ENCODE measurements around the gene SMIM20.
A peak's percentile ranks its signal among the peaks of the same experiment; 100 is the strongest.

The SMIM20 gene

GRCh38 chr4:25928379-25929297 lies 14.6 kb downstream of the SMIM20 start:
- peak; percentile 46 for DNase-seq

GRCh38 chr4:25929298-25929686 lies 15.3 kb downstream of the SMIM20 start:
- no peak for DNase-seq

DNA sequence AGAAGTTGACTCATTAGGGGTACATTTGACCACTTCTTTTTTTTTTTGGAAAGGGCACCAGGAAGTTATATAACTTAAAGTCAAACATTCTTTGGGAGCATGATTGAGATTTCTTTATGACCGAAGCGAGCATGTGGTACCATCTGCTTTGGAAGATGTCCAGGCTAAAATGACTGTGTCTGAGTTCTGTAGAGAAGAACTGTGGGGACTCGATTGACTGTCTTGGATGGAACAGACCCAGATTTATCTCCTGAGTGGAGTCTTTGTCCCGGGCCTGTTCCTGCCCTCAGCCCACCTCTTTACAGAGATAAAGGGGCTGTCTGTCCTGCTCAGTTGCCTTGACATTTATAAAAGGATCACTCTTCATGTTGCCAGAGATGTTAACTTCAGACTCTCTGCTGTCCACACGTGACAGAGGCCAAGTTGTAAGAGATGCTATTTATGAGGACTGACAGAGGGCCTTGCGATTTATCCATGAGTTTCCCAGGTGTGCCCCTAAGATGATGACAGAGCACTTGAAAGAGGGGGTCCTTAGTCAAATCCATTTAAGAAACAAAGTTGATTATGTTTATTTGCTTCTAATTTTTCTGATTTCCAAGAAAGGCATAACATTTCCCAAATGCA lies 16.8 kb downstream of the SMIM20 start:
- no peak for DNase-seq

DNA sequence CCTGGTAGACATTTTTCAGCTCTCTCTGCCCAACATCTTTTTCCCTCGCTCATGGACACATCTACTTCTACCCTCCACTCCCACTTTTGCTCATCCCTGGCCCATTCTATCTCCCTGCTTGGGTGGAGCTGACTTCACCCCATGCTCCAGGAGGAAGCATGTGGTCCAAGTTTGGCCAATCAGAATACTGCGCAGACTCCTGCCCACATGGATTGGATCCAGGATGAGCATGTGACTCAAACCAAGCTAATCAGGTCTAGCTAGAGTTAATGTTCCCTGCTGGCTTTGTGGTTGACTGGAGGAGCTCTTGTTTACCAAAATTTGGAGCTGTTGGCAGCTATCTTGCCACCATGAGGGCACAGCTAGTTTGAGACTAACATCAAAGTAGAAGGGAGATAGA lies 22.7 kb downstream of the SMIM20 start:
- no peak for DNase-seq

DNA sequence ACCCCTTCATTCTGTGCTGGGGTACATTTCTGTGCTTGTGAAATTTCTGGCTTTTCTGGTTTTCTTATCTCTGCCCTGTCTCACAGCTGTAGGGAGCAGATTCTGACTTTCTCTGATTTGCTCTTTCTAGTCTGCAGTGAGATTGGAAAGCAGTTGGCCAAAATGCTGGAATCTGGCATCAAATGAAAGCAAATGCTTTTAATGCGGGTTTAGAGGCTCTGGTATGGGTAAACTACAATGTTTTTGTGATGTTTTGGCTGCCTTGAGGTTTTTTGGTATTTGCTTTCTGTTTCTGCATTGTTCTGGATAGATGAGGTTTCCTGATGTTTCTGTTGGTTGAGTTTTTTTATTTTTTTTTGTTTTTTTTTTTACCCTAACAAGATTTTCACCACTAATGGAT lies 23.8 kb downstream of the SMIM20 start:
- DNase-seq = no peak

- DNase-seq = no peak
Observed at GRCh38 chr4:25938366-25938765, 24.3 kb downstream of the SMIM20 start.

- DNase-seq = no peak
Observed at GRCh38 chr4:25938787-25939186, 24.8 kb downstream of the SMIM20 start.

DNA sequence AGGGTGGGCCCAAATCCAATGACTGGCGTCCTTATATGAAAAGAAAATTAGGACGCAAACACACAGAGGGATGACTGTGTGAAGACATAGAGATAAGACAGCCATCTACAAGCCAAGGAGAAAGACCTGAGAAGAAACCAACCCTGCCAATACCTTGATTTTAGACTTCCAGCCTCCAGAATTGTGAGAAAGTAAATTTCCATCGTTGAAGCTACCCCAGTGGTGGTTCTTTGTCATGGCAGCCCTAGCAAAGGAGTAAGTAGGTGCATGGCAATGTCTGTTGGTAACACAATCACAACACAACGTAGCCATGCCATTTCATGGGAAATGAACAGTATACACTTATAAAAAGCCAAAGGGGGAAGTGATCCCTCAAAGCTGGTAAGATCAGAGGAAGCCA lies 25.3 kb downstream of the SMIM20 start:
- no peak for DNase-seq

DNA sequence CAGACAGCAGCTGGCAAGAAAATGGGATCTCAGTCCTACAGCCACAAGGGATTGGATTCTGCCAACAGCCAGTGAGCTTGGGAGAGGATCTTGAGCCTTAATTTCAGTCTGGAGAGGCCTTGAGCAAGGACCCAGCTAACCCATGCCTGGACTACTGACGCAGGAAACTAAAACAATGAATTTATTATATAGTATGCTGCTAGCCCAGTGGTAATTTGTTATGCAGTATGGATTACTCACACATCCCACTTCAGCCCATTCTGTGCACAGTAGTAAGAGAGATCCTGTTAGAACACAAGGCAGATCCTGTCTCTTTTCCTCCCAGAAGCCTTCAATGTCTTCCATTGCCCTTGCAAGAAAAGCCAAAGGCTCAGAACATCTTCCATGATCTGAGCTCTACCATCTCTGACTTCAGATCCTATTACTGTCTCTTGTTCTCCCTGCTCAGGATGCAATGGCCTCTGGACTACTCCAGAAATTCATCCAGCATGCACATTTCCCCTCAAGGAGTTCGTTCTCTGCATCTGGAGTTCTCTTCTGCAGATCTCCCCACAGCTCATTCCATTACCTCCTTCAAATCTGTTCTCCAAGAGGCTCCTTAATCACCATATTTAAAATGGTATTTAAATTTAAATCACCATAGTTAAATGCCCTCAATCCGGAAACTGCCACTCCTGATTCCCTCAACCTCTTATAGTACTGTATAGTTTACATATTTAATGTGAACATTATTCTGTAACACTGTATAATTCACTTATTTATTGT lies 27.6 kb downstream of the SMIM20 start:
- no peak for DNase-seq

DNA sequence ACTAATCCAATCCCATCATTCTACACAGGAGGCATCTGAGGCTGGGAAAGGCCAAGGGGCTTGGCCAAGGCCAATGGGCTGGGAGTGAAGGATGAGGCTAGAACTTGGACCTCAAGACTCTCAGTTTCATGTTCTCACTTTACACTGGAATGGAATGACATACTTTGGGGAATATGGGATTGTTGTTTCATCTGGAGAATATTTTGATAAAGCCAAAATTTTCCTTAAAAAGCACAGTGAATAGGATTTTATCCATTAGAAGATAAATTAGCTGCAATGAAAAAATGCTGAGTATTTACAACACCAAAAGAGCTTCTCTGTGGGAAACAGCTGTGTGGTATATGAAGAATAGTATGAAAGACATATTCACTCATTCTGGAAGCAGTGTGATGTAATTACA lies 29.3 kb downstream of the SMIM20 start:
- no peak for DNase-seq

DNA sequence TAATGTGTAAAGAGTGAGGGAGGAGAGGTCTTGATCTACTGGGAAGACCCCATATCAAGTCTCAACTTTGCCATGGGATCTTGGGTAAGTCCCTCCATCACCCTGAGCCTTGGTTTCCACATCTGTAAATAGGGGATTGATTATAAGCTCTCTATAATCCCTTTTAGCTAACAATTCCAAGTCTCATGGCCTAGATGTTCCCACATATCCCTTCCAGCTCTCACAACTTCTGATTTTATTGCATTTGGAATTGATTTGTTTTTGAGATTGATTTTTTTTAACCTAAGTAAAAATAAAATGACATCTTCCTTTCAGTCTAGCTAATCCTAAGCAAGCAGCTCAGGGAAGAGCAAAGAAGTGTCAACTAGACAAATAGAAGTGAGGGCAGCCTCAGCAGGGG lies 29.8 kb downstream of the SMIM20 start:
- DNase-seq = no peak

GRCh38 chr4:25948051-25948450 lies 34.0 kb downstream of the SMIM20 start:
- no peak for DNase-seq

DNA sequence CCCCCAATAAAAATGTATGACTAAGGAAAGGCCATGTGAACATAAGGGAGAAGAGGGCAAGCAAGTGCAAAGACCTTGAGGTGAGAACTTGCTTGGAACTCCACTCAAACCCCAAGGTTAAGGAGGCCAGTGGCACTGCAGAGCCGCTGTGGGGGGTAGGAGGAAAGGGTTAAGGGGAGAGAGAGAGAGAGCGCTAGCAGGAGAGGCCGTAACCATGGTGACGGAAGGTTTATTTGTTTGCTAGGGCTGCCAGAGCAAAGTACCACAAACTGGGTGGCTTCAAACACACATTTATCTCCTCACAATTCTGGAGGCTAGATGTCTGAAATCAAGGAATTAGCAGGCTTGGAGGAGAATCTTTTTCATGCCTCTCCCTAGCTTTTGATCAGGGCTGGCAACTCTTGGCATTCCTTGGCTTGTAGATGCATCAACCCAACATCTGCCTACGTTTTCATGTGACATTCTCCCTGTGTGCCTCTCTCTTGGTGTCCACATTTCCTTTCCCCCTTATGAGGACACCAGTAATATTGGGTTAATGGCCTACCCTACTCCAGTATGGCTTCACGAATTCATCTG lies 35.2 kb downstream of the SMIM20 start:
- no peak for DNase-seq

GRCh38 chr4:25949994-25950393 lies 36.0 kb downstream of the SMIM20 start:
- no peak for DNase-seq

DNA sequence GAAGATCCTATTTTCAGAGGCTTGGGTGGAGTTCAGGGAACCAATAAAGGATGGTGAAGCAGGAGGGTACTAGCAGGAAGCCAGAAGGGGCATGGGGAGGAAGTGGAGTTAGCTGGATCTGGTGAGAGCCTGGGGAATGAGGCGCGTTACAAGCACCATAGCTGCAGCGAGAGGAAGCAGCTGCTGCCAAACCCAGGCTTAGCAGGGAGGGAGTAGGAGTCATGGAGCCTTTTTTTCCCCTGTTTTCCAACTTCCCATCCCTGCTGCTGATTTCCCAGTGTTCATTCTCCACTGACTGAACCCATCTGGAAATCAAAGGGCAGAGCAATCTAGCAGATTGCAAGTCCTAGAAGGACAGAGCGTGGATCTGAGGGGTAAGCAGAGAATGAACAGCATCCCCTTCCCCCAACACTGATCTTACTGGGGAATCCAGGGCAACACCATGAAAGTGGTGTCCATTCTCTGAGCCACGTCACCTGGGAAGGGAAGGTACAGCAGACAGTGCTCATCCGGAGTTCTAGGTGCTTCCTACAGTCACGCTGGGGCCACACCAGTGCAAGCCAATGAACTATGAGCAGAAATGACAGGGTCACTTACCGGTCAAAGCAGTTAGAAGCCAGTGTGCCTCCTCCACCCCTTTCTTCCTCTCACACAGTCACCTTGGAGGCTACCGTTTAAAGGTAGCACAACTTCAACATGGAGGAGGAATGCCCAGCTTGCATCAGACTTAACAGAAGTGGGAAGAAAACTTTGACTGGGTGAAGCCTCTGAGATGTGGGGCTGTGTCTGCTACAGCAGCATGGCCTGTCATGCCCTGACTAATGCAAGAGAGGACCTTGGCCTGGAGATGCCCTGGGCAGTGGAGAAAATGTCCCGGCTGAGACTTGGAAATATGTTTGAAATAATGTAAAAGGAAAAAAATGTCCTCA lies 36.7 kb downstream of the SMIM20 start:
- no peak for DNase-seq

GRCh38 chr4:25951390-25951952 lies 37.5 kb downstream of the SMIM20 start:
- DNase-seq = no peak

- no peak for DNase-seq
Observed at GRCh38 chr4:25953740-25954139, 39.7 kb downstream of the SMIM20 start.

GRCh38 chr4:25954293-25954904 lies 40.4 kb downstream of the SMIM20 start:
- no peak for DNase-seq

DNA sequence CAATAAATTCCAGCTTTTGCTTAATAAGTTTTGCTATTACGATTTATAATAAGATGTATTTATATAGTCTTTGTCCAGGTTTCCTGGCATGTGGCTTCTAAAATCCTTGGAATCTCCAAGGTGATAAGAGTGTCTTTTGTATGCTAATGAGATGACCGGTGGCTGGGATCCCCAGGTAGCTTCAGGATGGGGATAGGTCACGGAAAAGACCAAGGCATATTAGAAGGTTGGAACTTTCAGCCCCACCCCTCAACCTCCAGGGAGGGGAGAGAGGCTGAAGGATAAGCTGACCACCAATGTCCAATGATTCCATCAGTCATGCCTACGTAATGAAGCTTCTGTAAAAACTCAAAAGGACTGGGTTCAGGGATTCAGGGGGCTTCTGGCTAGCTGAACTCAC lies 41.7 kb downstream of the SMIM20 start:
- DNase-seq = no peak

GRCh38 chr4:25956260-25956659 lies 42.2 kb downstream of the SMIM20 start:
- DNase-seq = no peak

DNA sequence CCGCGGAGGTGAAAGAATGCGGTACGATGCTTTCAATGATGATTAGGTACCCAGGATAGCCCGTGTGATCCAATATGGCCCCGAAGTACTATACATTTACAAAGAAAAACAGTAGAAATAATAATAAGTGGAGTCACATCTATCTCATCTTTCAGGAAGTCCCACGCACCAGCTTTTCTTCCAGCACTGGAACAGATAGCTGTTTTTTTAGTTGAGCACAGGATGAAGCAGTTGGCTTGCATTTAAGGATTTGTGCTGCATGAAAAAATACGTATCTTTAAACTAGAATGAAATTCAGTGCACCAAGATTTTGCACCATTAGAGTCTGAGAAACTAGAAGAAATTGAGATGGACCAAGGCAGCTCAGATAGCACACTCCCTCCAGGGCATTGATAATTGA lies 44.1 kb downstream of the SMIM20 start:
- no peak for DNase-seq

All from NCI-H2107 (cell line).